Activated CD4-positive, alpha-beta T cell treated with anti-CD3 and anti-CD28 coated beads for 1 hour (primary cell): ENCODE measurements around the gene RAP1GAP2.
"Not testable (repeated sequence)": the region's sequence is repeated elsewhere in the genome, so short reads cannot be mapped to it uniquely, and the experiment has no call there.

Experiments used
- DNase-seq: peaks from one replicate; pipeline ENCODE4 v3.0.0-alpha.2; 2020

The RAP1GAP2 gene

DNA sequence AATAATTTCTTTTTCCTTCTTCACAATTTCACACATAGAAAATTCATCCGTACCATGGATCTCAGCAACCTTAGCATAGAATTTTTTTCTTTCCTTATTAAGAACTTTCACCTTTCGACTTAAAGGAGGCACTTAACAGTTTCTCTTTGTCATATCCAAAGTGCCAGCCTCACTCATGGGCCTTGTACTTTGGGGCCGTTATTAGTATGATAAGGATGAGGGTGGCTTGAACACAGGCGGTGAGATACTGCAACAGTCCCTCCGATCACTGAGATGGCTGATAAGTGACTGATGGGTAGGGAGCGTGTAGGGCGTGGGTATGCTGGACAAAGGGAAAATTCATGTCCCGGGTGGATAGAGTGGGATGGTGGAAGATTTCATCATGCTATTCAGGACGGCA is 181.9 kb downstream of the RAP1GAP2 start:
- no peak for DNase-seq

- DNase-seq: no peak
Measured at GRCh38 chr17:2978991-2979390, 182.8 kb downstream of the RAP1GAP2 start.

DNA sequence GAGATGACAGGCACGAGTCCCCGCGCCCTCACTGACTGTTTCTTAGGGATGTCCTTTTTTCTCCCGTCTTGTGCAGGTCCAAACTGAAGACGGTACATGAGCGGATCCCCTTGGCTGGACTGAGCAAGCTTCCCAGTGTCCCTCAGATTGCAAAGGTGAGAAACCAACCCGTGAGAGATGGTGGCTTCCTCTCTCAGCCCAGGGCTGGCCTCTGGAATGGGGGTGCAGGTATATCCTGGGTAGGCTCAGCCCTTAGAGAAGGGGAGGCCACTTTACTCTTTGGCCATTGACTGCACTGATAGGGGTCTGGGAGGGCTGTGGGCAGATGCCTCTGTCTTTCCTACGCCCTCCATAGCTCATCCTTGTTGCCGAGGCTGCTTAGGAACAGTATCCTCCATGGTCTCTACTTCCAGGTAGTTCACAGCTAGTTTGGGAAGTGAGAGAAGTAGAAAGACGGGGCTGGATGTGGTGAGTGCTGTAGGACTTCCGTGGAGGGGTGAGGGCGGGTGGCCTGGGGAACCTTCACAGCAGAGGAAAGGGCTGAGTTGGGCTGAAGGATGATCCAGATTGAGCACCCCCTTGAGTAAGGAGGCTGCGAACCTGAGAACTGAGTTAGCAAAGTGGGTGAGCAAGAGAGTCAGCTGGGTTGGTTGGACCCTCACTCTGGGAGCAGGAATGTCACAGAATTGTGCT is 184.1 kb downstream of the RAP1GAP2 start:
- DNase-seq: no peak

- DNase-seq: no peak
Measured at GRCh38 chr17:2980904-2981246, 184.6 kb downstream of the RAP1GAP2 start.

DNA sequence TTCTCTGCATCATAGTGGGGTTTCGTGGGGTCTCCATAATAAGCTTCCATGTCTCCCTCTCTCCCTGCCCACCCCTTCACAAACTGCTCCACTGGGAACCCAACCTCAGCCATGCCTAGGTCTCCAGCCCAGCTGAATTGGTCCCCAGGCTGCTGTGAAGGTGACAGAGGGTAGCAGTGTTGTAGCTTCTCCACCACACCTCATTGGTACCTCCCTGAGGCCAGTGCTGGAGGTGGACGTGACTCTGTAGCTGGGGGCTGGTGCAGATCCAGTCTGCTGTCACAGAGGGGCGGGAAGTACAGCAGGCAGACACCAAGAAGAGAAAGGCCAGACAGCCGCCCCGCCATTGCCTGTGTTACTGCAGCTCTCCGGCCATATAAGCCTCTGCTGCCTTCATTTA is 185.1 kb downstream of the RAP1GAP2 start:
- no peak for DNase-seq

DNA sequence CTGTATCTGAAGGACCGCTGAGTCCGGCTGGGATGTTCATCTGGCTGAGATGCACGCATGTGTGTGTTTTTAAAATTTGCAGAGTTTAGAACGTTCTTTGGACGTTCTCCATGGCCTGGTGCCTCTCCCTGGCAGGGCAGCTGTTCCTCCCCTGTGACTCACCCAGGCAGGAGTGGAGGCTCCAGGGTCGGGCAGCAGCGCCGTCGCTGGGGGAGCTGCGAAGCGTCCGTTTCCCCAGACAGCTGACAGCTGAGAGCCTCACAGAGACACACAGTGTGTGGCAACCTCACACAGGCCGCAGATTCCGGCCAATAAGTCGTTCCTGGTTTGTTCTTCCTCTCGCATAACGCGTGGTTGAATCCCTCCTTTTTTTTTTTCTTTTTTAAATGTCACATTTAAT is 186.6 kb downstream of the RAP1GAP2 start:
- no peak for DNase-seq

GRCh38 chr17:2983255-2983654 is 187.0 kb downstream of the RAP1GAP2 start:
- DNase-seq: no peak

DNA sequence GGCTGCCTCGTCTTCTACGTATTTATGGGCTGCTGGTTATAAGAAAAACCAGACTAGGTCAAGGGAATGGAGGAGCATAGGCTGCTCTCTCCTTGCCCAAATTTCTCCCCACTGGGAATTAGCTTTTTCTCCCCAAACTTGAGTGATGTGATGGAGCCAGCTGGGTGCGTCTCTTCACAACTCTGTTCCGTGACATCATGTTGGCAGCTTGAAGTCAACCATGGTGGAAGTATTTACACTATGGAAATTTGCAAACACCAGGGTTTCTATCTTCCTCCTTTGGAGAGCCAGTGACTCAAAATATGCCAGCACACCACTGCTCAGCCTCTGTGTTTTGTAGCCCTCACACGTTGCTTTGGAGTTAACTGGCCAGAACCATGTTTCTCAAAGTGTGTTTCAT is 189.1 kb downstream of the RAP1GAP2 start:
- no peak for DNase-seq

DNA sequence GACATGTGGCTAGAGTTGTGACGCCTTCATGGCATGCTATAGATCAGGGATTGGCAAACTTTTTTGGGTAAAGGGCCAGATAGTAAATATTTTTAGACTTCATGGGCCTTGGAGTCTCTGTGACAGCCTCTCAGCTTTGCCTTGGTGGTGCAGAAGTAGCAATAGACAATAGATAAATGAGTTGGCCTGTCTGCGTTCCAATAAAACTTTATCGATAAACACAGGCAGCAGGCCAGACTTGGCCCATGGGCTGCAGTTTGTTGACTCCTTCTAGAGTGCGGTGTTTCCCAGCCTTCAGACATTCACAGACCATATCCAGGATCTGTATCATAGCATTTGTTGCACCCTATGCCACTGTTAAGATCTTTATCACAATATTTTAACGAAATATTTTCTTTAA is 190.7 kb downstream of the RAP1GAP2 start:
- DNase-seq: no peak

GRCh38 chr17:2989396-2989795 is 193.2 kb downstream of the RAP1GAP2 start:
- DNase-seq: not testable (repeated sequence)

GRCh38 chr17:2989855-2990254 is 193.6 kb downstream of the RAP1GAP2 start:
- no peak for DNase-seq

GRCh38 chr17:2990396-2990795 is 194.2 kb downstream of the RAP1GAP2 start:
- DNase-seq: no peak

GRCh38 chr17:2991396-2992180 is 195.3 kb downstream of the RAP1GAP2 start:
- not testable (repeated sequence) for DNase-seq

DNA sequence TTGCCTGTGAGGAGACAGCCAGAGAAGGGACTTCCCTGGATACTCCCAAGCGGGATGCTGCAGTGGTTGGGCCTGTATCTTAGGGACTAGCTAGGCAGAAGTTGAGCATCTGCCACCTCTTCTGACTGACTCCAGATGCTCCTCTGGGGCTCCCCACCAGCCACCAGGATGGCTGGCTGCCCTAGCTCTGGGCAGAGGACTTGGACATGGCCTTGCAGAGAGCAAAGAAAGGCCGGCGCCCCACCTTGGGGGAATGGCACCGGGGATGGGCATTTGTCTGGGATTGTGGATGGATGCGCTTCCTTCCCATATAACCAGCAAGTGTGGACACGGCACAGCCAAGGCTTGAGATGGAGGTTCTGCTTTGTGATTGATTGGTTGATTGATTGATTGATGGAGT is 198.2 kb downstream of the RAP1GAP2 start:
- no peak for DNase-seq

- no peak for DNase-seq
Measured at GRCh38 chr17:2995377-2995776, 199.1 kb downstream of the RAP1GAP2 start.

DNA sequence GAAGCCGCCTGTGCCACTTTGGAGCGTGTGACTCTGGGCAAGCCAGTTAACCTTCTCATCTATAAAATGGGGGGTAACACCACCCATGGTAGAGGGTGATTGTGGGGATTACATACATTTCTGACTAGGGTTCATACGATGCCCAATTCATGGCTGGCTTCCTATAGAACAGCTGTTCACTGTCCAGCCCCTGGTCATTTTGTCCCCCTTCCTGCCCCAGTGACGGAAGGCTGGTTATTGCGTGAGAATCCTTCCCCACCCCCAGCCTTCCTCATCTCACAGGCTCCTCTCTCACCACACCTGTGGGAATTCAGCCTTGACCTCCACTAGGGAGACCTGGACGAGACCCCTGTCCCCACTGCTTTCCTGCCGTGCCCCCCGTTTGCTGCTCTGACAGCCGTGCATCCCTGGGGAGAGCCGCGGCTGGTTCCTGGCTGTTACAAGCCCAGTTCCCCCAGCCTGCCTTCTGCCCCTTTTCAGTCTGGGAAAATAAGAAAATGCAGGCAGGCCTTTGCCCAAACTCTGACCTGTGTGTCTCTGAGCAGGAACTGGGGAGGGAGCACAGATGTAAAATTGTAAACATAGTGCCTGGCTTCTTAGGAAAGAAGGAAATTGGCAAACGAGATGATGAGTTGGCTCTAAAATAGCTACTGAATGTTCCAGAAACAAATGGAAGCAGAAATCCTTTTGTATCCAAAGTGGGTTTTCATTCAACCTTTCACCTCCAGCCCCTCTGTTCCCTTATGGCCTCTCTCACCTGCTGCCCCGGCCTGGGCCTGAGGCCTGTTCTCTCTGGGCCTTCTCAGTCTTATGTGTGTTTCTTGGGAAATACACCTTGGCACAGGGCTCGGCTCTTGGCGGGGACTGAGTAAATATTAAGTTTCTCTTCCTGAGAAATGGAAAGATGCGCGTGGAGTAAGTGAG is 199.9 kb downstream of the RAP1GAP2 start:
- no peak for DNase-seq

DNA sequence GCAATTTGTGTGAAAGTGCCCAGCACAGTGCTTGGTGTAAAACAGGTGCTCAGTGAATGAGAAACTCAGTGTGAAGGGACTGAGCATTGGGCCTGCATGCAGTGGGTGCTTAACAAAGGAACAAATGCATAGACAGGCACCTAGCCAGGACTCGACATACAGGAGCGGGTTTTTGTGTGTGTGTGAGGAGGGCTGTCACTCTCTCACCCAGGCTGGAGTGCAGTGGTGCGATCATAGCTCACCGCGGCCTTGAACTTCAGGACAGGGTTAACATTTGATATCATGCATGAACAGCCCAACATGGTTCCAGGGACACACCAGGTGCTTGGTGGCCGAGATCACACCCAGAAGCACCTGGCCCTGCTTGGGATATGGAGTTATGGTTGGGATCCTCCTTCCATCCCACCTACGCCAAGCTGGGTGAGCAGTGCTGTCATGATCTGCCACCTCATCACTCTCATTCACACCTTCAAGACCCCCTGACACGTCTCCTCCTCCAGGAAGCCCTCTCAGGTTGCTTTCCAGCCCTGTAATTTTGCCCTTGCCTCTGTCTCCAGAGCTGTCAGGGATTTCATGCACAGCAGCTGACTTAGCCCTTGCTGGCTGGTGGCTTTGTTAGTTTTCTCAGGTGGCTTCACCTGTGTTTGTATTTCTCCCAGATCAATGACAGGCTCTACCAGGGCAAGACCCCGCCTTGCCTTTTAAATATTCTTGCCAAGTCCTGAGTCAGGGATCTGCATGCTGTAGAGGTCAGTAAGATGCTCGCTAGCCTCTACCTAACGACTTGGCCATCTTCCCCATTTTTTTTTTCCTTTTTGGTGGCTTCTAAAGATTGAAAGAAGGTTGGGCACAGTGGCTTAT is 200.8 kb downstream of the RAP1GAP2 start:
- no peak for DNase-seq

GRCh38 chr17:2998469-2998901 is 202.2 kb downstream of the RAP1GAP2 start:
- not testable (repeated sequence) for DNase-seq

DNA sequence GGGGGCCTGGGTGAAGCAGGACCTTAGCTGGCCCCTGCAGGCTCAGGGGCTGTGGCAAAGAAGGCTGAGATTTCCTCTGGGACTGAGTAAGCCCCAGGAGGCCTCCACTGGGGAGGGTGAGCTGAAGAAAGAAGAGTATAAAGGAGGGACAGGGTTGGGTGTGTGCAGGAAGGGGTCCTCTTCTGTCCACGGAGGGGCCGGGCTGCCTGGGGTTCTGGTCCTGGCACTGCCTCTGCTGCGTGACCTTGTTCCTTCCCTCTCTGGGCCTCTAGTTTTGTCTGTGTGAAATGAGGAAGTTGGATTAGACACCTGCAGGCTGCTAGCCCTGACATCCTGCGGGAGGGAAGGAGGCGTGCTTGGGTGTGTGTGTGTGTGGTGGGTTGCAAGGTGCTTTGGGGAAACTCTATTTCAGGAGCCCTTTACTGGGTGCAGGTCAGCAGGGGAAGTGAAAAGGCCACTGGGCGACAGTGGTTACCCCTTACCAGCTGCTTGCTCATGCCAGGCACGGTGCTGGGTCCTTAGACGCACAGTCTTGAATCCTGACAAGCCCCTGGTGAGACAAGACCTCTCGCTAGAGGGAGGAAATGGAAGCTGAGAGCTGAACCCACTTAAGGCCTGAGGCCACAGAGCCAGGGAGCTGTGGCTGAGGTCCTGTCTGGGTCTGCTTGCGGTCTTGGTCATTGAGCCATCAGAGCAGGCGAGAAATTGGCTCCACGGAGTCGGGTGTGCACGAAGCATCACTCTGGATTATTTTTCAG is 206.5 kb downstream of the RAP1GAP2 start:
- no peak for DNase-seq

DNA sequence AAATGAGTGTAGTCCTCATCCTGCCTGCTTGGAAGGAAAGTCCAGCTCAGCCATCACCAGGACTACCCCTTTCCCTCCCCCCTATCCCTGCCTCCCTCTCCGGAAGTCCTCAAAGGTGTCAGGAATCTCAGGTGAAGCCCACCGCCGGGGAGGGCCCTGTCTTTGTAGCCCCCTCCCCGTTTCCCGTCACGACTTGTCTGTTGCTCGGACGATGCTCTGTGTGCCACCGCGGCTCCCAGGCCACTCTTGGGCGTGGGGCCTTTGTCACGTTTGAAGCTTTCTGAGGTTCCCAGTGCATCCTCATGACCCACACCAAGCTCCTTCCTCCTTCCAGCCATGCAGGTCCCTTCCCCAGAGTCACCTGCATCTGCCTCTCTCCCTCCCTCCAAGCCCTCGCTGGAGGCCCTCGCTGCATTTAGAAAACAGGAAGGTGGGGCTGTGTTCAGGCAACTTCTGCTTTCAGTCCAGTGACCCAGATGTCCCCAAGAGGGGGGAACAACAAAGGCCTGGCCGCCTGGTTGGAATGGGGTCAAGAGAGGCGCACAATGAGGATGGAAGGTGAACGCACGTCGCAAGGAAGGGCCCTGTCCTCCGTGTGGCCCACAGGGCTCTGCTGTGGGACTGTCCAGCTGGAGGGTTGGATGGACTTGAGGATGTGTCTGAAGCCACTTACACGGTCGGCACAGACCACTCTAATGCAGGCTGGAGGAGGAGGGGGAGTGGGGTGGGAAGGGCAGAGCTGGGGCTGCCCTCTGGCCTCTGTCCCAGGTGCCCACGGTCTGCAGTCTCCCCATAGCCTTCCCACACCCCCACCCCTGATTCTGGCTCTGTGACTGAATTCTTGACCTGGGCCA is 207.3 kb downstream of the RAP1GAP2 start:
- no peak for DNase-seq
